NCI-H524 (cell line): ENCODE measurements around the gene APOH.

Source experiments
- DNase-seq, 2 experiments: peaks; one replicate each; lab custom pipeline; 2025; lab: John Stamatoyannopoulos, UW

The APOH gene

GRCh38 chr17:66191593-66192377 lies 37.4 kb downstream of the APOH start, which contains the start of gene CEP112:
Gene CEP112, minus strand, starts transcription at chr17:66192133.
- DNase-seq, result peak; percentile 92 to 94

GRCh38 chr17:66190738-66191592 lies 38.2 kb downstream of the APOH start:
- DNase-seq, result peak in 1 of 2 experiments; percentile 33

GRCh38 chr17:66187718-66188117 lies 41.5 kb downstream of the APOH start:
- DNase-seq, result no peak

- no peak for DNase-seq
Observed at GRCh38 chr17:66185862-66186261, 43.4 kb downstream of the APOH start.

GRCh38 chr17:66184392-66184791 lies 44.8 kb downstream of the APOH start:
- no peak for DNase-seq

GRCh38 chr17:66183529-66183928 lies 45.7 kb downstream of the APOH start:
- no peak for DNase-seq

- DNase-seq, result no peak
Observed at GRCh38 chr17:66178642-66179041, 50.6 kb downstream of the APOH start.

GRCh38 chr17:66177048-66177447 lies 52.2 kb downstream of the APOH start:
- no peak for DNase-seq

- DNase-seq, result no peak
Observed at GRCh38 chr17:66175892-66176291, 53.3 kb downstream of the APOH start.

GRCh38 chr17:66172691-66173223 lies 56.5 kb downstream of the APOH start:
- DNase-seq, result peak; percentile 31 to 68

- no peak for DNase-seq
Observed at GRCh38 chr17:66172144-66172543, 57.1 kb downstream of the APOH start.

- DNase-seq, result no peak
Observed at GRCh38 chr17:66171692-66172091, 57.5 kb downstream of the APOH start.

- DNase-seq, result no peak
Observed at GRCh38 chr17:66171172-66171571, 58.0 kb downstream of the APOH start.

GRCh38 chr17:66169839-66170238 lies 59.4 kb downstream of the APOH start:
- DNase-seq, result no peak

- DNase-seq, result peak in 1 of 2 experiments; percentile 37
Observed at GRCh38 chr17:66167189-66167815, 61.9 kb downstream of the APOH start.

GRCh38 chr17:66165537-66166123 lies 63.6 kb downstream of the APOH start:
- DNase-seq, result peak; percentile 20 to 73
